HG02798 (cell line): ENCODE results near the gene SMIM5.
"Not testable (repeated sequence)": the region's sequence is repeated elsewhere in the genome, so short reads cannot be mapped to it uniquely, and the experiment has no call there.

Experiments
- ATAC-seq: cut with Tn5 transposase; IDR thresholded peaks from one replicate; pipeline ENCODE4 v1.9.1; 2021; ENCODE audit warnings: mild to moderate bottlenecking; ENCODE audit not compliant: unreplicated experiment, poor library complexity

SMIM5 gene

GRCh38 chr17:75624021-75624420 is 9.2 kb upstream of the SMIM5 start:
- ATAC-seq = no peak

DNA sequence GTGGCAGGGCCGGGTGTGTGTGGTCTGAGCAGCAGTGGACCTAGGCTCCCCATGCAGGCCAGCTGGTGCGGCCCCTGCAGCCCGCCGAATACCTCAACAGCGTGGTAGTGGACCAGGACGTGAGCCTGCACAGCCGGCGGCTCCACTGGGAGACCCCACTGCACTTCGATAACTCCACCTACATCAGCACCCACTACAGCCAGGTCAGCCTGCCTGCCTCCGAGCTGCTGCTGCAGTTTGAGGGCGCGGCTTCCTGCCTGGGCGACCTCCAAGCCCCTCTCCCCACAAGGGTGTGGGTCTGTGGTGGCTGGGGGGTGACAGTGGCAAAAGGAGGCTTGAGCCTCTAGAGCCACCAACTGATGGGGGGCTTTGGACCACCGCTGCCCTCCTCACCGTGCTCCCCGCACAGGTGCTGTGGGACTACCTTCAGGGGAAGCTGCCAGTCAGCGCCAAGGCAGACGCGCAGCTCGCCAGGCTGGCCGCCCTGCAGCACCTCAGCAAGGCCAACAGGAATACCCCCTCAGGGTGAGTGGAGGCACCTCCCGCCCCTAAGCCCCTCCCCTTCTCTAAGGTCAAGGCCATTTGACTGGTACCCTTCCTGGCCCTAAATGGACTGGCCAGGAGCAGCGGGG is 8.4 kb upstream of the SMIM5 start:
- no peak for ATAC-seq

- no peak for ATAC-seq
Measured at GRCh38 chr17:75625813-75626486, 7.3 kb upstream of the SMIM5 start.

DNA sequence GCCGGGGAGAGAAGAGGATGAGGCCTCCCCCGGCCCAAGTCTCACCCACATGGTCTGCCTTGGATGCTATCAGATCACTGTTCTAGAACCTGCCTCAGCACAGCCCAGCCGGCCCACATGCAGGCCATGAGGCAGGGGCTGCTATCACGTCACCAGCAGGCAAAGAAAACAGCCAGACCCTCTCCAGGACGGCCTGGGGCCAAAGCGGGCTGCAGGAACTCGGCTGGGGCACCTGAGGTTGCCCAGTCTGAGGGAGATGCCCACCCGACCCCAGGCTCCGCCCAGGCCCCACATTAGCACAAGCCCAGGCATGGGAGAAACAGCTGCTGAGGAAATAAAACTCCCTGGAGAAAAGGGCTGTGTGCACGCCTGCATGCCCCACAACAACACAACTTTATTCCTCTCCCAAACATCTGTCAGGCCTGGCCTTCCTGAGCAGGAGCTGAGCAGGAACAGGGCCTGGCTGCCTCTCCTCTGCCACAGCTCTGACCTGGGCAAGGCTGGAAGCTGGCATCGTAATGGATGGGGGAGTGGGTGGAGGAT is 6.7 kb upstream of the SMIM5 start:
- no peak for ATAC-seq

- no peak for ATAC-seq
Measured at GRCh38 chr17:75627094-75627493, 6.1 kb upstream of the SMIM5 start.

GRCh38 chr17:75628425-75628824 is 4.8 kb upstream of the SMIM5 start:
- no peak for ATAC-seq

- no peak for ATAC-seq
Measured at GRCh38 chr17:75629157-75629556, 4.1 kb upstream of the SMIM5 start.

- no peak for ATAC-seq
Measured at GRCh38 chr17:75630071-75630917, 2.9 kb upstream of the SMIM5 start.

GRCh38 chr17:75631353-75631752 is 1.9 kb upstream of the SMIM5 start:
- no peak for ATAC-seq

- no peak for ATAC-seq
Measured at GRCh38 chr17:75632428-75632827, 806 bp upstream of the SMIM5 start.

DNA sequence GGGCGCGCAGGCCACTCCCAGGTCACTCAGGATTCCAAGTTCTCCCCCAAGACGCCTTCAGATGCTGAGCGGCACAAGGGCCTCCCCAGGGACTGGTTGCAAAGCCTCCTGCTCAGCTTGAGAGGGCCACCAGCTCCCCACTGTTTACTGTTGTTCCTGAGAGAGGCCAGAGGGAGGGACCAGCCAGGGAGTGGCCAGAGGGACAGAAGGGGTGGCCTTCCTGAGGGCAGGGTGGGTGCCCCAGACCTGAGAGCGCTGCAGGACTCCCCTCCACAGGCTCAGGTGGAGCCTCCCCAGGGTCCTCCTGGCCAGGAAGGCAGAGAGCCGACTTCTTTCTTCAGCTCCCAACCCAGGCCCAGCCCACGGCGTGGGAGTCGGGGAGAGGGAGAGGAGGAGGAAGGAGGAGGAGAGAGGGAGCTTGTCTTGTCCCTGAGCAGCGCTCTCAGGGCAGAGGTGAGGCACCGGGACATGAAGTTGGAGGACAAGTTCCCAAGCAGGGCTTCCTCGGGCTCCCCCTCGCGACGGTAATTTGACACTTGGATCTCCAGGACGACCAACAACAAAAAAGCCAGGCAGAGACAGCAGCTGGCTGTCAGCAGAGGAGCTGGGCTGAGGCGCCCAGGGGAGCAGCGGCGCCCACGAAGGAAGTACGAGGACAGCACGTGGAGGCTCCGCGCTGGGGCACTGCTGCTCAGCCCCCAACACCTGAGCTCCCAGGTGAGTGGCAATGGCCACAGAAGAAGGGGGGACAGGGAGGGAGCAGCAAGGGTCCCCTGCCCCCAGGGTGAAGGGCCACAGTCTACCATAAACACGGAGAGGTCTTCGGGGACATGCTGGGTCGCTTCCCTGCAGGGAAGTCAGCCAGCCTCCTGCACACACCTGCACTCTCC is 497 bp downstream of the SMIM5 start:
- no peak for ATAC-seq

GRCh38 chr17:75634376-75634740 is 1.1 kb downstream of the SMIM5 start:
- no peak for ATAC-seq

DNA sequence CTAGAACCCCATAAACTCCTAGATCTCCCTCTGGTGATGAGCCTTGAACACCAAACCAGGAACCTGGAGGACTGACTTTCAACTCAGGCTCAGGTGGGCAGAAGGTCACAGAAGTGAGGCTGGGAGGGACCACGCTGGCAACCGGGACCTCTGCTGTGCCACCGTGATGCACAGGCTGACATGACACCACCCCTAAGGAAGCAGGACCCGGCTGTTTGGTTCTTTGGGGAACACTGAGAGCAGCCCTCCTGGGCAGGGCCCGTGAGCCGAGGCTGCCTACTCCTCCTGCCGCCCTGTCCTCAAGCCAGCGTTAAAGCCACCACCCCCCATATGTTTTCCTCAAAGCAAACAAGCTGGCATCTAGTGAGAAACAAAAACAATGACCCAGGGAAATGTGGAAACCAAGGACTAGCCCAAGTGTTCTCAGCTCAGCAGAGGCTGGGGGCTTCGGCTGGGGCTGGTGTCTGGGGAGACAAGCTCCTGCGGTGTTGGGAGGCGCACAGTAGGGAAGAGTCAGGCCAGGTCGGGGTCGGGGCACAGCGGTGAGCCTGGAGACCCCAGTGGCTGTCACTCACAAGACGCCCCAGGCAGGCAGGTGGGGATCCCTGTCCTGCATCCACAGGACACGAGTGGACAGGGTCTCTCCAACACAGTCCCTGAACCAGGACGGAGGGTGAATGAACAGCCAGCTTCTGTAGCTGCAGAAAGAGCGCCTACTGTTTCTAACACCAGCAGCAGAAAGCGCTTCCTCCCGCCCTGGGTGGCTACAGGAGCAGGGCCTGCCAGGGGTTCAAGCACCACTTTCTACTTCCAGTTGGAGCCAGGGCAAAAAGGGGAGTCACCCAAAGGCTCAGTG is 1.7 kb downstream of the SMIM5 start:
- no peak for ATAC-seq

GRCh38 chr17:75635610-75636202 is 2.5 kb downstream of the SMIM5 start:
- no peak for ATAC-seq

DNA sequence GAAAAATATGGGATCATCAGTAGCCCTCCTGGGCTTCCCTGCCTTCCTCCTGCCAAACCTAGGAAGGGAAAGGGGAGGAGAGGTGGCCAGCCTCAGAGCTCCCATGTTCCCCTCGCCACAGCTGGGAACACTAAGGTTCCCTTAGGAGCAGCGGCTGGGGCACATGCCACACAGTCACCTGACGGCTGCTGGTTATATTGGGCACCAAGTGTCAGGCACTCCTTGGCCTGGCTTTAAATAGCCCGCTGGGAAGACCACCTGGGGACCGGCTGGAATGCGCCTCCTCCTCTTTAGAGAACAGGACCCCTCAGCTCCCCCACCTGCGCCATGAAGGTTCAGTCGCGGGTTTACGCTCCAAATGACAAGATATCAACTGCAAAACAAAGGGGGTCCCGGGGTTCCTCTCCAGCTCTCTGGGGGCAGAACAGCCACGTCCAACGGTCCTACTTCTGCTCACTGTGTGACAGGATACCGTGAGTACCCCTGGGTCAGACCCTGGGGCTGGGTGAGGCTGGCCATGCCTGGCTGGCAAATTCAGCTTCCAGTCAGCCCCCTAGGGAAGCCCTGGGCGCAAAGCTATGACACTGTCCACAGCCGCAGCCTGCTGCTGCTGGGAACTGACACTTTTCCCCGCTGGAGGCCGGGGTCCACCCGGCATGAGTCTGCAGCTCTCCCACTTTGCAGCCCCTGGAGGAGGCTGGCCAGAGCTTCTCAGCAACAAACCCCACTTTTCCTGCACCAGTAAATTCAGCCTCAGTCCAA is 3.3 kb downstream of the SMIM5 start:
- ATAC-seq = no peak

GRCh38 chr17:75637143-75637538 is 3.9 kb downstream of the SMIM5 start:
- no peak for ATAC-seq

GRCh38 chr17:75637551-75637950 is 4.3 kb downstream of the SMIM5 start:
- ATAC-seq = no peak

DNA sequence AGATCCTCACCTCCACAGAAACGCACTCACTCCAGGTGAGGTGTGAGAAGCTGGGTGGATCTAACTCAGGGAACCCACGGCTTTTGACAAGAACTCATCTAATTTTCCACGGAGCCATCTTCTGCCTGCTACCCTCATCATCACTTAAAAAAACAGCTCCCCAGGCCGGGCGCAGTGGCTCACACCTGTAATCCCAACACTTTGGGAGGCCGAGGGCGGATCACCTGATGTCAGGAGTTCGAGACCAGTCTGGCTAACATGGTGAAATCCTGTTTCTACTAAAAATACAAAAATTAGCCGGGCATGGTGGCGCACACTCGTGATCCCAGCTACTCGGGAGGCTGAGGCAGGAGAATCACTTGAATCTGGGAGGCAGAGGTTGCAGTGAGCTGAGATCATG is 4.8 kb downstream of the SMIM5 start:
- ATAC-seq = not testable (repeated sequence)
